Brain pericyte (primary cell): ENCODE measurements around the gene EXOSC7.

ENCODE experiments used
- DNase-seq: peaks from one replicate; pipeline ENCODE4 v3.0.0-alpha.2; 2012; ENCODE audit warnings: low read depth, low spot score

The EXOSC7 gene

DNA sequence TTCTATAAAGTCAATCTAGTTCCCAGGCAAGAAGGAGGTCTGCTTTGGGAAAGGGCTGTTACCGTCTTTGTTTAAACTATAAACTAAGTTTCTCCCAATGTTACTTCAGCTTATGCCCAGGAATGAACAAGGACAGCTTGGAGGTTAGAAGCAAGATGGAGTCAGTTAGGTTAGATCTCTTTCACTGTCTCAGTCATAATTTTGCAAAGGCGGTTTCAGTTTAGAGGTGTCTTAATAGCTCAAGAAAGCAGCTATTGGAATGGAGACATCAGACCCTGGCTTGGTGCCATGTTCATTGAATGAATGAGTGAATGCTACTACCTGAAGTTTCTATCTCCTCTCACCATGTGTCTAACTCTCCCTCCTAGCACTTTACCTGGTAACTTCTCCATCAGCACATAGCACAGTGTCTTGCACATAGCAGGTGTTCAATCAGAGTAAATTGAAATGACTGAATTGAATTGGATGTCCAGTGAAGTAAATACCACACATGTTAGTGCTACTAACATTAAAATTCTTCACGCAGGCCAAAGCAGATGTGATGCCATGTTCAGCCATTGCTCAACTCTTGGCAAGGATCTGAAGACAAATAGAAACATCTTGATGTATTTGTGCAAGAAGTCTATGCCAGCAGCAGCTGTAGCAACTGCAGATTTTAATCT is 78.3 kb downstream of the EXOSC7 start:
- DNase-seq: no peak

DNA sequence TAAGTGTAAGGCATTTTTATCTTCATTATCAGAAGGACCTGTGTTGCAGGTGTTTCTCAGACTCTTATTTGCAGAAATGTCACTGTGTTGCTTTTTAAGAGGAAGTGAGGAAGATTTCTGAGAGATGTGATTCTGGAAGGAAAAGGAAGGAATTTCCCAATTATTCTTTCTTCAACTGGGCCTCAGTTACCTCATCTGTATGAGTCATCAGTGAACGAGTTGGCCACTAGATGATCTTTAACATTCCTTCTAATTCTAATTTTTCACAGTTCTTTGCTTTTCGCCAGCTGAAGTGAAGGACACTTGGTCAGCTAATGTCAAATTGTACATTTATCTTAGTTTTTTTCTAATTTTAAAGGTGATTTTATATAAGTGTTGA is 79.0 kb downstream of the EXOSC7 start:
- no peak for DNase-seq

DNA sequence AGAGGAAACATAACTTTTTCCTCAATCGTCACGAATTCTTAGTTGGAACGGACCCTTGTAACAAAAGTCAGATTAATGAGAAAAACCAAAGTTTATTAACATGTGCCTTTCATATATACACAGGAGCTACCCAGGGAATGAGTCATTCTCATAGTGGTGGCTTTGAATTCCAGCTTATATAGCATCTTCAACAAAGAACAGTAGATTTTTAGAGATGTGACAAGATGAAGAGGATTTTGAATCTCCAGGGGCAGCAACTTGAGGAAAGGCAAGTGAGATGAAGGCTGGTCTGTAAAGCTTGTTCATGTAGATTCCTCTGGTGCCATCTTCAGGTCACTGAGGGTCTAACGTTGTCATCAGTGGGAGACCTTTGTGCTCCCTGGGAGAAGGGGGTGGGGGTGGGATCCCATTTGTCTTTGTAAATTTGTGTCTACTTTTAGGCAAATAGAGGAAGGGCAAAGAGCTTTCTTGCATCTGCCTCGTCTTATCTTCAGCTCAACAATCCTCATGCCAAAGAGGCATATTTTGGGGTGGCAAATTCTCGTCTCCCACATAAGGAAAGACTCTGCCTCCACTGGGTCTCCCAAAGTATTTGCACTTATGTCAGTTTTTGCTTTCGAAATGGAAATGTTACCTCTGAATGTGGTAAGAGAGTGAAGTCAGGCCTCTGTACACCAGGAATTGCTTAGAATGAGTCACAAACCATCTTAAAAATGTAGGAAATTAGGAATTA is 79.5 kb downstream of the EXOSC7 start:
- DNase-seq: no peak

DNA sequence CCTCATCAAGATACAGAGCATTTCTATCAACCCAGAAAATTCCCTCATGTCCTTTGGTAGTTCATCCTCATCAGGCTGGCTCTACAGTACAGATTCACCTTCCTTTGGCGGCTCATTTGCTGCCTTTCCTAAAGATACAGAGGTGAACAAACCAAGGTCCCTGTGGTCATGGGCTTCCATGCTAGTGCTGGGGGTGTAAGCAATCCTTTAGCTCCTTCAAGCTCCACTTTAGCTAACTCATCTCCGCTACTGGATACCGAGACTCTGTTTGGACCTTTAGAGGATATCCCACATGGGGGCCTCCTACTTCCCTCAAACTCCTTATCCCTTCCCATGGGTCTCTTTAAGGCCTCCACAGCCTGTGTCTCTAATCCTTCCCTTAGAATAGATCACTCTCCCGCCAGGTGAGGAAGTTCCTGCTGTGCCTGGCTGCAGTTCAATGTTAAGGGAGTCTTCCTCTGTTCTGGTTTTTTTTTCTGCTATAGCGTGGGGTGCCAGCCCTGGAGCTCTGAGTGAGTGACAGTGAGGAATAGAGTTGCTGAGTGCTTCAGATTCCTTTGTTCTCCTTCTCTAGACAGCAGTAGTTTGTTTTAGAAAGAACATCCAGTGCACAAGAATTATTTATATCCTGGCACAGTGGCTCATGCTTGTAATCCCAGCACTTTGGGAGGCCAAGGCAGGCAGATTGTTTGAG is 80.7 kb downstream of the EXOSC7 start:
- DNase-seq: no peak

DNA sequence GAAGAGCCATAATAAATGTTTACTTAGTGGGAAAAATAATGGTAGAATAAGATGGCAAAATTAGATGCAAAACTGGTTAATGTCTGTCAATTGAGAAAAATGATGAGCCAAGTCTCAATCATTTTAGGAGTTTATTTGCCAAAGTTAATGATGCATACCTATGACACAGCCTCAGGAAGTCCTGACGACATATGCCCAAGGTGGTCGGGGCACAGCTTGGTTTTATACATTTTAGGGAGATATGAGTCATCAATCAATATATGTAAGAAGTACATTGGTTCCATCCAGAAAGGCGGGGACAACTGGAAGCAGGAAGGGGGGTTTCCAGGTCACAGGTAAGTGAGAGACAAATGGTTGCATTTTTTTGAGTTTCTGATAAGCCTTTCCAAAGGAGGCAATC is 81.5 kb downstream of the EXOSC7 start:
- DNase-seq: no peak

DNA sequence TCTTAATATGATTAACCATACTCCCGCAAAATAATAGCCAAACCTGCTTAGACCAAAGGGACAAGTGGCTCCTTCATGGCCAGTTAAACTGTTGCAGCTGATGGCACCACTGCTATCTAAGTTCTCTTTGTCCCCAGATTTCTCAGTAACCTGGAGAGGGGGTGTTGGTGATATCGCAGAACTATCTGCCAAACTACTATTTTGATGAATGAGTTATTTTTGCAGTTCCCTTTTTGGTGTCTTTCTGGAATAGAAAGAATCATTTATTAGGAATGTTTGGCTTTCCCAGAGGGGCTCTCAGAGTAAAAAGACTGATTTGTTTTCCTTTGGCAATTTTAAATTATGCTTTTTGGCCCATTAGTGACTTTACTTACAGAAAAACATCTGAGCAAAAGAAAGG is 83.1 kb downstream of the EXOSC7 start:
- no peak for DNase-seq

DNA sequence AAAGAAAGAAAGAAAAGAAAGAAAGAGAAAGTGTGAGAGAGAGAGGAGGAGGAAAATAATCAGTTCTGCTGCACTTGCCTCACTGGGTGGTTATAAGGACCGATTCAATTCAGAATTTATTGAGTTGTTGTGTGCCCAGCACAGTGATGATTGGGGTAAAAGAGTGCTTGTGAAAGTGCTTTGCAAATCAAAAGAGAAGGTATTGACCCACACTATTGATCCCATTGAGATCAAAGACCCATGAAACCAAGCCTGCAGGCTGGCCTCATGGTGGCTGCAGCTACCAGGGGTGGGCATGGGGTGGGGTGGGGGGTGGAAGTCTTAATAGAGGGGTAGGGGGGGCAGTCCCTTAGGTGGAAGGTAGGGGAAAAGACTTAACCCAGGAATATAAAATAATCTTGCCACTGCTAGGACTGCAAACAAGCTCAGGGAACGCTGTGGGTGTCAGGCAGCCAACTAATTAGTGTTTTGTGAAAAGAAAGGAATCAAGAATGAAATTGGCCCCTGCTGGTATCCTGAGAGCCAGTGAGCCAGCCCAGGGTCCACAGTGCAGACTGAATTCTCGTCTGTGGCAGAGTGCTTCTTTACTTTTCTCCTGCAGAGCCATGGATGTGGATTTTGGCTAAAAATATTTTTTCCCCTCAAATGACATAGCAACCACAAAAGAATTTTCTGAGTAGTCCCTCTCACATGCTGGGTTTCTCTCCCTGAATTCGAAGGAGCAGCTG is 84.3 kb downstream of the EXOSC7 start:
- no peak for DNase-seq
